ENCODE measurements around the gene PLCH1. TPM values are rescaled to one million over a fixed set of nuclear protein-coding genes. Genes with fewer than 3 reads are reported as not detected.

PLCH1 gene
- total RNA-seq, 2 donors from 2014 or later, result 12.0 to 12.4 TPM

GRCh38 chr3:155727836-155728235 is 17.0 kb downstream of the PLCH1 start:
- H3K36me3 Mint-ChIP-seq (ENCODE audit: low read depth), result peaks cover 13% of the 10 kb centered on the region
- no peak overlapping the region for H3K9ac ChIP-seq (ENCODE audit: extremely low read depth, low read length, poor library complexity, severe bottlenecking)
- H3K4me3 ChIP-seq (ENCODE audit: low read length), result no peak overlapping the region
- no peak overlapping the region for H3K27ac Mint-ChIP-seq
- H3K27ac ChIP-seq (ENCODE audit: low read depth, low read length), result no peak overlapping the region
- H3K27me3 ChIP-seq (ENCODE audit: control insufficient read depth, insufficient read depth, low read length, poor library complexity, severe bottlenecking), result no peaks in the 10 kb centered on the region
- no peak for DNase-seq
- WGBS, 2 experiments (ENCODE audit: insufficient coverage in 1 of 2, insufficient read length in 1 of 2), result 94 to 96% methylated on average over 3 of the region's 3 CpGs
- H3K4me3 Mint-ChIP-seq, result no peak overlapping the region
- H3K4me1 Mint-ChIP-seq, result peaks cover 3% of the 10 kb centered on the region
- H3K36me3 ChIP-seq (ENCODE audit: control insufficient read depth, insufficient read depth, low read length), result no peaks in the 10 kb centered on the region
- peaks cover 7% of the 10 kb centered on the region for H3K9me3 Mint-ChIP-seq
- peaks cover 31% of the 10 kb centered on the region for H3K9me3 ChIP-seq (ENCODE audit: control insufficient read depth, low read length)
- H3K4me1 ChIP-seq (ENCODE audit: control insufficient read depth, insufficient read depth, low read length), result no peaks in the 10 kb centered on the region
- H3K27me3 Mint-ChIP-seq (ENCODE audit: insufficient read depth), result peaks cover 41% of the 10 kb centered on the region
- TF ChIP-seq CTCF (conservative IDR thresholded peaks at IDR 0.05), result no peak

- Mint-ChIP-seq H3K36me3 (ENCODE audit: low read depth) (peaks cover 15% of the 10 kb centered on the region), H3K27ac (peak overlapping the region; percentile 38), H3K4me3 (no peak overlapping the region), H3K9me3 (peaks cover 24% of the 10 kb centered on the region), H3K27me3 (ENCODE audit: insufficient read depth) (no peaks in the 10 kb centered on the region), H3K4me1 (peaks cover 14% of the 10 kb centered on the region)
- 71 to 89% methylated on average over 3 to 5 of the region's 5 CpGs for WGBS, 2 experiments (ENCODE audit: insufficient coverage in 1 of 2, insufficient read length in 1 of 2)
- no peak overlapping the region for H3K9ac ChIP-seq (ENCODE audit: extremely low read depth, low read length, poor library complexity, severe bottlenecking)
- H3K36me3 ChIP-seq (ENCODE audit: control insufficient read depth, insufficient read depth, low read length), result no peaks in the 10 kb centered on the region
- peaks cover 30% of the 10 kb centered on the region for H3K9me3 ChIP-seq (ENCODE audit: control insufficient read depth, low read length)
- DNase-seq, result peak; percentile 85
- H3K27ac ChIP-seq (ENCODE audit: low read depth, low read length), result no peak overlapping the region
- no peak overlapping the region for H3K4me3 ChIP-seq (ENCODE audit: low read length)
- peak; percentile 45 for TF ChIP-seq CTCF (conservative IDR thresholded peaks at IDR 0.05)
- H3K4me1 ChIP-seq (ENCODE audit: control insufficient read depth, insufficient read depth, low read length), result no peaks in the 10 kb centered on the region
- no peaks in the 10 kb centered on the region for H3K27me3 ChIP-seq (ENCODE audit: control insufficient read depth, insufficient read depth, low read length, poor library complexity, severe bottlenecking)
Measured at GRCh38 chr3:155714295-155714718, 30.6 kb downstream of the PLCH1 start.

- H3K4me3 Mint-ChIP-seq, result no peak overlapping the region
- no peak for TF ChIP-seq CTCF (conservative IDR thresholded peaks at IDR 0.05)
Measured at GRCh38 chr3:155712008-155712407, 32.9 kb downstream of the PLCH1 start.

More at GRCh38 chr3:155712008-155712407, 32.9 kb downstream of the PLCH1 start:
- Histone ChIP-seq H3K4me1 (ENCODE audit: control insufficient read depth, insufficient read depth, low read length) (peaks cover 7% of the 10 kb centered on the region), H3K9ac (ENCODE audit: extremely low read depth, low read length, poor library complexity, severe bottlenecking) (no peak overlapping the region), H3K27ac (ENCODE audit: low read depth, low read length) (no peak overlapping the region), H3K4me3 (ENCODE audit: low read length) (no peak overlapping the region), H3K27me3 (ENCODE audit: control insufficient read depth, insufficient read depth, low read length, poor library complexity, severe bottlenecking) (no peaks in the 10 kb centered on the region), H3K9me3 (ENCODE audit: control insufficient read depth, low read length) (peaks cover 9% of the 10 kb centered on the region), H3K36me3 (ENCODE audit: control insufficient read depth, insufficient read depth, low read length) (no peaks in the 10 kb centered on the region)
- no peaks in the 10 kb centered on the region for H3K36me3 Mint-ChIP-seq (ENCODE audit: low read depth)
- peaks cover 10% of the 10 kb centered on the region for H3K9me3 Mint-ChIP-seq
- H3K27ac Mint-ChIP-seq, result no peak overlapping the region
- WGBS, 2 experiments (ENCODE audit: insufficient coverage in 1 of 2, insufficient read length in 1 of 2), result 97% methylated on average over 1 of the region's 1 CpG; no CpG with 5 or more reads in 1 of the 2 experiments
- no peaks in the 10 kb centered on the region for H3K27me3 Mint-ChIP-seq (ENCODE audit: insufficient read depth)
- DNase-seq, result no peak
- H3K4me1 Mint-ChIP-seq, result peaks cover 22% of the 10 kb centered on the region
